Measurements from ENCODE around the gene WDPCP.
"Not testable (repeated sequence)": the region's sequence is repeated elsewhere in the genome, so short reads cannot be mapped to it uniquely, and the experiment has no call there.

The WDPCP gene

GRCh38 chr2:63590626-63591408, 2.5 kb upstream of the WDPCP start:
- no peak for DNase-seq (ENCODE audit: low read depth)

DNA sequence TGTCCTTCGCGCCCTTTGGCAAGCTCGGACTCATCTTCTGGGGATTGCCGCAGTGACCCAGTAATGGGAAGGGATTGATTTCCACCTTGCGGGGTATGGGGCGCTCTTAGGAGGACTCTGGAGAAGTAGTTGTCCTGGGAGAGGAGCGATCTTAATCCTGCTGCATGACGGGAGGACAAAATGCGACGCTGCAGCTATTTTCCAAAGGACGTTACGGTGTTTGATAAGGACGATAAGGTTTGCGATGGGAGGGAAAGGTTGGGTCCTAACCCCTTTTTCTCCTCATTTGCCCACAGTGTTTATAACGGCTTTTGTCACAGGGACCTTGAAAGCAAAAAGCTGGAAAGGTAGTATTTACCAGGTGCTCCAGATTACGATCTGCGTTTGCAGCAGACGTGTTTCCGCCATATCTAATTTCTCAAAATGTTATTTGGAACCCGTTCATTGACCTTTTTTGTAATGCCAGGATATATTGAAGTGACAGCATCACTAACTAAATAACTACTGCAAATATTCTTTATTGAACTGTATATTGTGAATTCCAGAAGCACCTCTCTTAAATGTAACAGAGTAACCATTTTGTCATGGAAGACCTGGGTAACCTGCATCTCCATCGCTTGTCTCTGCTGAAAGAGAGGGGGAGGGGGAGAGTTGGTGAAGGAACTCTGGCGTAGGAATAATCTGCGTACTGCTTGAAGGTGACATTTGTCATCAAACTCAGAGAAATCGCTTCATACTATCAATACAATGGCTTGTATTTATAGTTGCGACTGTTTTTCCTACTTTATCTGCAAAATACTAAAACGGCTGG, 1.1 kb upstream of the WDPCP start:
- no peak for DNase-seq (ENCODE audit: low read depth)

DNA sequence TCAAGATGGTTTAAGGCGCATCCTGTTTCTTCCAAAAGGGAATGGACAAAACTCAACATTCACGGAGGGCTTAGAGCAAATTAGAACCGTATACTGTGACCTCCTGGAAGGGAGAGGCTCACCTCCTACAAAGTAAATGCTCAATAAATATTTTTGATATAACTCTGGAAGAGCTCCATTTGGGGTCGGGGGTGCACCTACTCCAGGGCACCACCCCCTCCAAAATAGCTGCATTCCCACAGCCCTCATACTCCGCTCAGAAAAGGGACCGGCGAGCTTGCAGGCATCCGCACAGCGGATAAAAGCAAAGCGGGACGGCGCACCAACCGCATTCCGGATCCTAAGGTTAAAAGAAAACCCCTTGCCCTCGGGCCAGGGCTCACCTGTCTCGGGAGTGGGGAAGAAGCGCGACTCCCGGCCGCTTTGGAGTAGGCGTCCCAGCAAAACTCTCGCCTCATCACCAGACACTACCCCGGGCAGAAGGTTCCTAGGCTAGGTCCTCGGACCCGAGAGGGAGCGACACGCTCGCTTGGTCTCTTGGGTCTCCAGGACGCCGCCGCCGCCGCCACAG, 378 bp downstream of the WDPCP start:
- DNase-seq (ENCODE audit: low read depth), result no peak

DNA sequence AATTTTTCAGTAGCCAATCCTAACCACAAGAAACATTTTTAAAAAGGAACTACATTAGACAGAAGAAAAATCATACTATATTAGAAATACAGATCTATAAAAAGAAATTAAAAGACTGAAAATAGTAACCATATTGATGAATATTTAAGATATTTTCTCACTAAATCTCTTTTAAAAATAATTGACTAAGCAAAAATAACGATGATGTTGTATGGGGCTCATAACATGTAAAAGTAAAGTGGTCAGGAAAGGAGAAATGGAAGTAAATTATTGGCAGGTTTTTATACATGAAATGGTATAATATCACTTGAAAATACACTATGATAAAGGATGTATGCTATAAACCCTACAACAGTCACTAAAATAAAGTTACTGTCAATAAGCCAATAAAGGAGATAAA, 5.4 kb downstream of the WDPCP start:
- no peak for DNase-seq (ENCODE audit: low read depth)

GRCh38 chr2:63581298-63581961, 6.8 kb downstream of the WDPCP start:
- DNase-seq (ENCODE audit: low read depth), result no peak

- no peak for DNase-seq (ENCODE audit: low read depth)
Measured at GRCh38 chr2:63580651-63581297, 7.5 kb downstream of the WDPCP start.

- DNase-seq (ENCODE audit: low read depth), result no peak
Measured at GRCh38 chr2:63578767-63579166, 9.5 kb downstream of the WDPCP start.

DNA sequence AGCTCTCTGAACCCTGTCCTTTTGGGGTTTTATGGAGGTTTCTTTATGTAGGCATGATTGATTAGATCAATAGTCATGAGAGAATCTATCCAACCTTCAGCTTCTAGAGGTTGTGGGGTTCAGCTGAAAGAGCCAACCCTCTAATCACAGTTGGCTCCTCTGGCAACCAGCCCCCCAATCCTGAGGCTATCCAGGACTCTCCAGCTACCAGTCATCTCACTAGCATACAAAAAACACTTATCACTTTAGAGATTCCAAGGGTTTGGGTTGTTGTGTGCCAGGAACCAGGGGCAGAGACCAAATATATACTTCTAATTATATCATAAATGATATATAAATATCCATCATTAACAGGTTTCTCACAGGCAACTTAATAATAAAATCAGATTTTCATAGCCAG, 11.7 kb downstream of the WDPCP start:
- DNase-seq (ENCODE audit: low read depth), result no peak

- not testable (repeated sequence) for DNase-seq (ENCODE audit: low read depth)
Measured at GRCh38 chr2:63573726-63574345, 14.4 kb downstream of the WDPCP start.

GRCh38 chr2:63573026-63573425, 15.3 kb downstream of the WDPCP start:
- not testable (repeated sequence) for DNase-seq (ENCODE audit: low read depth)

DNA sequence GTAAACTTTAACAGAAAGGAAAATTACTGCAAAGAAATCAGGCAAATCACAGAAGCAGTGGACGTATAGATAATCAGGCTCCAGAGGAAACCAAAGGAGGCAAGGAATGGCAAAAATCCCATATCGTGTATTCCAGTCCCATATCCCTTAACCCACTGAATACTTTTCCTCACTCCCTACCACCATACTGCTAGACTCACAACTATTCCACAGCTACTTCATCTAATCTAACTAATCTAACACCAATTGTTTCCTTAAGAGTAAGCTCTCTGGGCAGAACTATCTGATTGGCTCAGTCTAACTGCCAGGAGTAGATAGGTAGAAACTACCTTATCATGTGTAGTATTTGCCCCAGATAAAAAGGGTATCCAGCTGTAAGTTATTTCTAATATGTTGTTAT, 16.3 kb downstream of the WDPCP start:
- no peak for DNase-seq (ENCODE audit: low read depth)

GRCh38 chr2:63571291-63571690, 17.0 kb downstream of the WDPCP start:
- no peak for DNase-seq (ENCODE audit: low read depth)

DNA sequence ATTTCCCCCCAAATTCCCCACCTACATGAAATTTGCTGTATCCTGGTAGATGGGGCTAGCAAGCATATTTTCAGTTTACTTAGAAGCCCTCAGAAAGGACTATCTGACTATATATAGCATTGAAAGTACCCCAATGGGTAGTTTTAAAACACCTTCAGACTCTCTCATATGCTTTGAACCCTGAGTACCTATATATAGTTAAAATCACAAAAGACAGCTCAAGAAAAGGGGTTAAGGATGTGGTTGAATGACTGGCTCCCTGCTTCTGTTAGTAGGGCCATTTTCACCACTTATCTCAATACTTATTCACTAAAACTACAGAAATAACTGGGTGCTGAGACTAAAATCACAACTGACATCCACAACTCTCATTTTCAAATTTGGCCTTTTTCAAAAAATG, 18.5 kb downstream of the WDPCP start:
- no peak for DNase-seq (ENCODE audit: low read depth)

DNA sequence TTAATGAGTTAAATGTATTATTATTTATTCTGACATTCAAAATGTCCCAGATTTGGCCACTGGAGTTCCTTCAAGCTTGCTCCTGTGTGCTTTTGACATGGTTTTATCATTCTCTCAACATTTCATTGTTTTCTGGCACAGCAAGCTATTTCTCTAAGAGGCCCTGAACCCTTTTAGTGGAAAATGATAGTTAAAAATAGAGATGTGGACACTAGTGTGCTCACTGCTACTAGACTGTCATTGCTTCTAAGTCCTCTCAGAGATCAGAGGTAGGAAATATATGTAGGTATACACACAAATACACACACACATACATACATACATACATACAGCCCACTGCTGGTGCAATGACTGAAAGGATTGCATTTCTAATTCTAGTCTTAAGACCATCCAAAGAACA, 25.5 kb downstream of the WDPCP start:
- no peak for DNase-seq (ENCODE audit: low read depth)

DNA sequence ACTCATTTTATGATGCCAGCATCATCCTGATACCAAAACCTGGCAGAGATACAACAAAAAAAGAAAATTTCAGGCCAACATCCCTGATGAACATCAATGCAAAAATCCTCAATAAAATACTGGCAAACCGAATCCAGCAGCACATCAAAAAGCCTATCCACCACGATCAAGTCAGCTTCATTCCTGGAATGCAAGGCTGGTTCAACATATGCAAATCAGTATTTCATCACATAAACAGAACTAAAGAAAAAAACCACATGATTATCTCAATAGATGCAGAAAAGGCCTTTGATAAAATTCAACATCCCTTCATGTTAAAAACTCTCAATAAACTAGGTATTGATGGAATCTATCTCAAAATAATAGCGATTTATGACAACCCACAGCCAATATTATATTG, 29.4 kb downstream of the WDPCP start:
- not testable (repeated sequence) for DNase-seq (ENCODE audit: low read depth)

GRCh38 chr2:63557819-63558218, 30.5 kb downstream of the WDPCP start:
- not testable (repeated sequence) for DNase-seq (ENCODE audit: low read depth)

GRCh38 chr2:63555931-63556330, 32.3 kb downstream of the WDPCP start:
- no peak for DNase-seq (ENCODE audit: low read depth)

DNA sequence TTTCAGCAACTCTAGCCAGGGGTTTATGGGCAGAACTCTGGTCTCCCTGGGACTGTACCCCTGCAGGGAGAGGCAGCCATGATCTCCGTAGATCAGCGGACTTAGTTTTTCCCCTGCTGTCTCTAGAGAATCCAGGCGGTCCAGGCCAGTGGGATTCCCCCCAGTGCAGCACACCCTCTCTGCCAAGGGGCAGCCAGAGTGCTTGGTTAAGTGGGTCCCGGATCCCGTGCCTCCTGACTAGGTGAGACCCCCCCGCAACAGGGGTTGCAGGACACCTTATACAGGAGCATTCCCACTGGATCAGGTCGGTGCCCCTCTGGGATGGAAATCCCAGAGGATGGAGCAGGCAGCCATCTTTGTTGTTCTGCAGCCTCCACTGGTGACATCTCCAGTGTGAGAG, 33.0 kb downstream of the WDPCP start:
- DNase-seq (ENCODE audit: low read depth), result no peak

GRCh38 chr2:63553049-63553448, 35.2 kb downstream of the WDPCP start:
- no peak for DNase-seq (ENCODE audit: low read depth)

DNA sequence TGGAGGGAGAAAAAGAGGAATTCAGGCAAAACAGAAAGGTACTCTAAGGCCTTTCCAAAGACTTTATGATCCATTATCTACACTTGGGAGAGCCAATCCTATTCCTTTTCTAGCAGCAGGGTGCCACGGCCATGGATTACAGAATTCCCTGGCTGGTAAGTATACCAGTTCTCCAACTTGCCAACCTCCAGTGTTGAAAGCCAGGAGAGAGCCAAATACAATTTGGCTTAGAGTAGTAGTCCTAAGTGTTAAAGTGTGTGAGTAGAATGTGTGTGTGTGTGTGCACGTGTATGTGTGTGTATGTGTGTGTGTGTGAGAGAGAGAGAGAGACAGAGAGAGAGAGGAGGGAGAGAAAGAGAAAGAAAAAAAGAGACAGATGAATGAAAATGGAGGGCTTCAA, 43.3 kb downstream of the WDPCP start:
- DNase-seq (ENCODE audit: low read depth), result no peak

- DNase-seq (ENCODE audit: low read depth), result no peak
Measured at GRCh38 chr2:63544017-63544627, 44.2 kb downstream of the WDPCP start.

Measured in stimulated activated CD8-positive, alpha-beta memory T cell treated with anti-CD3 and anti-CD28 coated beads, Interleukin-15, amount 100 ng/mL, for 24 hours (primary cell).